Smooth muscle cell (in vitro differentiated cells): ENCODE measurements around the gene ITPR3. TPM values are rescaled to one million over a fixed set of nuclear protein-coding genes. Genes with fewer than 3 reads are reported as not detected.

Experiments used
- DNase-seq: peaks from one replicate; lab custom pipeline; 2025; ENCODE audit not compliant: unreplicated experiment; lab: John Stamatoyannopoulos, UW
- H2AFZ ChIP-seq: fragments of 200-600 bp; sonication (generic); 2 replicates; pipeline ENCODE4 v1.6.0; 2016; ENCODE audit warnings: antibody characterized with exemption, low read depth, mild to moderate bottlenecking
- H3F3A ChIP-seq: fragments of 200-600 bp; sonication (generic); 2 replicates; pipeline ENCODE4 v1.6.0; 2017; ENCODE audit warnings: antibody characterized with exemption, low read depth
- H3K27ac ChIP-seq: fragments of 200-600 bp; sonication (generic); 2 replicates; pipeline ENCODE4 v1.5.1; 2016; ENCODE audit warnings: low read depth, mild to moderate bottlenecking
- H3K27me3 ChIP-seq: fragments of 200-600 bp; sonication (generic); 2 replicates; pipeline ENCODE4 v1.6.1; 2016; ENCODE audit warnings: low read depth, mild to moderate bottlenecking
- H3K36me3 ChIP-seq: fragments of 200-600 bp; sonication (generic); 2 replicates; pipeline ENCODE4 v1.5.1; 2016; ENCODE audit warnings: low read depth
- H3K4me1 ChIP-seq: fragments of 200-600 bp; sonication (generic); 2 replicates; pipeline ENCODE4 v1.5.1; 2016; ENCODE audit warnings: low read depth
- H3K4me2 ChIP-seq: fragments of 200-600 bp; sonication (generic); 2 replicates; pipeline ENCODE4 v1.6.0; 2016; ENCODE audit warnings: mild to moderate bottlenecking
- H3K4me3 ChIP-seq: fragments of 200-600 bp; sonication (generic); 2 replicates; pipeline ENCODE4 v1.5.1; 2016; ENCODE audit warnings: mild to moderate bottlenecking
- H3K79me2 ChIP-seq: fragments of 200-600 bp; sonication (generic); 2 replicates; pipeline ENCODE4 v1.6.0; 2016; ENCODE audit warnings: low read depth, mild to moderate bottlenecking
- H3K9ac ChIP-seq: fragments of 200-600 bp; sonication (generic); 2 replicates; pipeline ENCODE4 v1.6.0; 2016; ENCODE audit warnings: low read depth
- H3K9me3 ChIP-seq: fragments of 200-600 bp; sonication (generic); replicated peaks from 2 replicates; pipeline ENCODE4 v1.5.1; 2016; ENCODE audit warnings: low read depth
- H4K20me1 ChIP-seq: fragments of 200-600 bp; sonication (generic); 2 replicates; pipeline ENCODE4 v1.6.0; 2016; ENCODE audit warnings: low read depth
- CTCF ChIP-seq: fragments of 200-600 bp; sonication (generic); IDR thresholded peaks from 2 replicates; pipeline ENCODE4 v1.5.1; 2017; ENCODE audit warnings: borderline replicate concordance, mild to moderate bottlenecking, antibody characterized with exemption; ENCODE audit not compliant: insufficient read depth, poor library complexity, severe bottlenecking
- WGBS: methylation state at CpG from one replicate; pipeline ENCODE4 v1.1.7; 2016; ENCODE audit warnings: low lambda C conversion rate; 5-methylcytosine and 5-hydroxymethylcytosine counted together
- polyA plus RNA-seq: library from polyadenylated mRNA; unstranded; fragments of >200 nt; fragmentation: Nextera tagmentation; extraction: Ambion mirVana; gene quantifications from 2 replicates; pipeline ENCODE4 v1.2.1, GENCODE V29; 2016
- total RNA-seq: library from RNA; depleted of rRNA; stranded (reverse); fragments of >200 nt; gene quantifications from 2 replicates; pipeline ENCODE4 v1.2.3, GENCODE V29; 2014

ITPR3 gene
- total and polyA plus RNA-seq, 2 experiments from 2014 or later: 2.0 to 7.4 TPM

- peaks cover 10% of the 10 kb centered on the region for H3K79me2 ChIP-seq
- H3K27me3 ChIP-seq: no peaks in the 10 kb centered on the region
- H3F3A ChIP-seq: no peaks in the 10 kb centered on the region
- H3K9ac ChIP-seq: peak within 1 kb of the TSS; percentile 95
- peak; percentile 97 for DNase-seq
- peak; percentile 38 for TF ChIP-seq CTCF
- H3K36me3 ChIP-seq: no peaks in the 10 kb centered on the region
- H3K27ac ChIP-seq: peak within 1 kb of the TSS; percentile 86
- H2AFZ ChIP-seq: peak within 1 kb of the TSS; percentile 99
- H3K4me2 ChIP-seq: peak within 1 kb of the TSS; percentile 95
- H3K4me1 ChIP-seq: peaks cover 6% of the 10 kb centered on the region
- peak within 1 kb of the TSS; percentile 93 for H3K4me3 ChIP-seq
- 8% methylated on average over 70 of the region's 73 CpGs for WGBS
- H3K9me3 ChIP-seq: no peaks in the 10 kb centered on the region
- H4K20me1 ChIP-seq: no peaks in the 10 kb centered on the region
These were observed 90.3 kb downstream of the ITPR3 start, which contains the start of gene UQCC2 for GRCh38 chr6:33711140-33712129. TSS of gene UQCC2 (minus strand) at chr6:33711700. CDS start at chr6:33711686, 14 bp downstream.

- no peak overlapping the region for H2AFZ ChIP-seq
- H4K20me1 ChIP-seq: no peaks in the 10 kb centered on the region
- peaks cover 6% of the 10 kb centered on the region for H3K4me1 ChIP-seq
- 96% methylated on average over 3 of the region's 3 CpGs for WGBS
- no peaks in the 10 kb centered on the region for H3K36me3 ChIP-seq
- peaks cover 10% of the 10 kb centered on the region for H3K79me2 ChIP-seq
- H3K27me3 ChIP-seq: no peaks in the 10 kb centered on the region
- no peak for TF ChIP-seq CTCF
- H3K9ac ChIP-seq: no peak overlapping the region
- H3K4me3 ChIP-seq: no peak overlapping the region
- DNase-seq: no peak
- H3K4me2 ChIP-seq: no peak overlapping the region
- H3K9me3 ChIP-seq: no peaks in the 10 kb centered on the region
- no peak overlapping the region for H3K27ac ChIP-seq
- no peaks in the 10 kb centered on the region for H3F3A ChIP-seq
These were observed 91.8 kb downstream of the ITPR3 start for GRCh38 chr6:33712914-33713313.

GRCh38 chr6:33713786-33714185, 92.7 kb downstream of the ITPR3 start:
- H3K4me2 ChIP-seq: no peak overlapping the region
- H2AFZ ChIP-seq: no peak overlapping the region
- peaks cover 6% of the 10 kb centered on the region for H3K4me1 ChIP-seq
- H3K27ac ChIP-seq: no peak overlapping the region
- 94% methylated on average over 2 of the region's 2 CpGs for WGBS
- H3K79me2 ChIP-seq: peaks cover 10% of the 10 kb centered on the region
- no peaks in the 10 kb centered on the region for H3K9me3 ChIP-seq
- H3K27me3 ChIP-seq: no peaks in the 10 kb centered on the region
- no peak for TF ChIP-seq CTCF
- no peak overlapping the region for H3K4me3 ChIP-seq
- H3F3A ChIP-seq: no peaks in the 10 kb centered on the region
- H3K36me3 ChIP-seq: no peaks in the 10 kb centered on the region
- no peak for DNase-seq
- H3K9ac ChIP-seq: no peak overlapping the region
- H4K20me1 ChIP-seq: no peaks in the 10 kb centered on the region
